ENCODE data around the gene WASL. TPM values are rescaled to one million over a fixed set of nuclear protein-coding genes. Genes with fewer than 3 reads are reported as not detected.

WASL gene
- total RNA-seq, 1 donor from 2014 or later = 34.2 TPM

GRCh38 chr7:123645516-123645915 lies 103.3 kb downstream of the WASL start:
- TF ChIP-seq, protein P1, sequence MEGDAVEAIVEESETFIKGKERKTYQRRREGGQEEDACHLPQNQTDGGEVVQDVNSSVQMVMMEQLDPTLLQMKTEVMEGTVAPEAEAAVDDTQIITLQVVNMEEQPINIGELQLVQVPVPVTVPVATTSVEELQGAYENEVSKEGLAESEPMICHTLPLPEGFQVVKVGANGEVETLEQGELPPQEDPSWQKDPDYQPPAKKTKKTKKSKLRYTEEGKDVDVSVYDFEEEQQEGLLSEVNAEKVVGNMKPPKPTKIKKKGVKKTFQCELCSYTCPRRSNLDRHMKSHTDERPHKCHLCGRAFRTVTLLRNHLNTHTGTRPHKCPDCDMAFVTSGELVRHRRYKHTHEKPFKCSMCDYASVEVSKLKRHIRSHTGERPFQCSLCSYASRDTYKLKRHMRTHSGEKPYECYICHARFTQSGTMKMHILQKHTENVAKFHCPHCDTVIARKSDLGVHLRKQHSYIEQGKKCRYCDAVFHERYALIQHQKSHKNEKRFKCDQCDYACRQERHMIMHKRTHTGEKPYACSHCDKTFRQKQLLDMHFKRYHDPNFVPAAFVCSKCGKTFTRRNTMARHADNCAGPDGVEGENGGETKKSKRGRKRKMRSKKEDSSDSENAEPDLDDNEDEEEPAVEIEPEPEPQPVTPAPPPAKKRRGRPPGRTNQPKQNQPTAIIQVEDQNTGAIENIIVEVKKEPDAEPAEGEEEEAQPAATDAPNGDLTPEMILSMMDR (IDR thresholded peaks at IDR 0.05) = no peak
- Mint-ChIP-seq H3K36me3 (ENCODE audit: low read depth) (no peaks in the 10 kb centered on the region), H3K4me1 (ENCODE audit: low read depth) (peaks cover 14% of the 10 kb centered on the region), H3K27ac (ENCODE audit: unreplicated experiment) (no peak overlapping the region), H3K4me3 (ENCODE audit: unreplicated experiment) (no peak overlapping the region), H3K27me3 (ENCODE audit: low read depth) (no peaks in the 10 kb centered on the region), H3K9me3 (ENCODE audit: low read depth) (no peaks in the 10 kb centered on the region)
- no peak for DNase-seq (ENCODE audit: low spot score)

- TF ChIP-seq, protein P1 (IDR thresholded peaks at IDR 0.05) = no peak
- Mint-ChIP-seq H3K4me3 (ENCODE audit: unreplicated experiment) (peak overlapping the region; percentile 57), H3K4me1 (ENCODE audit: low read depth) (peaks cover 14% of the 10 kb centered on the region), H3K9me3 (ENCODE audit: low read depth) (no peaks in the 10 kb centered on the region), H3K27ac (ENCODE audit: unreplicated experiment) (peak overlapping the region; percentile 54), H3K36me3 (ENCODE audit: low read depth) (no peaks in the 10 kb centered on the region), H3K27me3 (ENCODE audit: low read depth) (no peaks in the 10 kb centered on the region)
- DNase-seq (ENCODE audit: low spot score) = no peak
These were observed 105.0 kb downstream of the WASL start for GRCh38 chr7:123643495-123644441.

- H3K36me3 Mint-ChIP-seq (ENCODE audit: low read depth) = no peaks in the 10 kb centered on the region
- no peak for DNase-seq (ENCODE audit: low spot score)
- peaks cover 14% of the 10 kb centered on the region for H3K4me1 Mint-ChIP-seq (ENCODE audit: low read depth)
- no peaks in the 10 kb centered on the region for H3K9me3 Mint-ChIP-seq (ENCODE audit: low read depth)
- TF ChIP-seq, protein P1 (IDR thresholded peaks at IDR 0.05) = no peak
- no peak overlapping the region for H3K4me3 Mint-ChIP-seq (ENCODE audit: unreplicated experiment)
- no peaks in the 10 kb centered on the region for H3K27me3 Mint-ChIP-seq (ENCODE audit: low read depth)
- H3K27ac Mint-ChIP-seq (ENCODE audit: unreplicated experiment) = no peak overlapping the region
These were observed 106.9 kb downstream of the WASL start for GRCh38 chr7:123641901-123642300.

- H3K27me3 Mint-ChIP-seq (ENCODE audit: low read depth) = no peaks in the 10 kb centered on the region
- no peak overlapping the region for H3K27ac Mint-ChIP-seq (ENCODE audit: unreplicated experiment)
- no peak overlapping the region for H3K4me3 Mint-ChIP-seq (ENCODE audit: unreplicated experiment)
- TF ChIP-seq, protein P1 (IDR thresholded peaks at IDR 0.05) = no peak
- H3K9me3 Mint-ChIP-seq (ENCODE audit: low read depth) = no peaks in the 10 kb centered on the region
- DNase-seq (ENCODE audit: low spot score) = no peak
- peaks cover 14% of the 10 kb centered on the region for H3K4me1 Mint-ChIP-seq (ENCODE audit: low read depth)
- no peaks in the 10 kb centered on the region for H3K36me3 Mint-ChIP-seq (ENCODE audit: low read depth)
These were observed 108.2 kb downstream of the WASL start for GRCh38 chr7:123640583-123640982.

GRCh38 chr7:123639631-123640030 lies 109.2 kb downstream of the WASL start:
- H3K27ac Mint-ChIP-seq (ENCODE audit: unreplicated experiment) = no peak overlapping the region
- TF ChIP-seq, protein P1 (IDR thresholded peaks at IDR 0.05) = no peak
- no peaks in the 10 kb centered on the region for H3K9me3 Mint-ChIP-seq (ENCODE audit: low read depth)
- H3K36me3 Mint-ChIP-seq (ENCODE audit: low read depth) = no peaks in the 10 kb centered on the region
- no peak overlapping the region for H3K4me3 Mint-ChIP-seq (ENCODE audit: unreplicated experiment)
- H3K4me1 Mint-ChIP-seq (ENCODE audit: low read depth) = peaks cover 14% of the 10 kb centered on the region
- no peaks in the 10 kb centered on the region for H3K27me3 Mint-ChIP-seq (ENCODE audit: low read depth)
- no peak for DNase-seq (ENCODE audit: low spot score)
